HCT116 (cell line): Measurements from ENCODE around the gene EEF1G.
"Not testable (repeated sequence)": the region's sequence is repeated elsewhere in the genome, so short reads cannot be mapped to it uniquely, and the experiment has no call there.

Experiments
- ATF3 ChIP-seq: IDR thresholded peaks from 2 replicates; pipeline ENCODE4 v1.6.1; 2012
- CEBPB ChIP-seq: IDR thresholded peaks from 2 replicates; pipeline ENCODE4 v1.6.1; 2012; ENCODE audit warnings: low read depth
- CTCF ChIP-seq, 3 experiments: fragments of 200-600 bp in 1 of 3; sonication (generic) in 1 of 3; IDR thresholded peaks in 2 of 3; conservative IDR thresholded peaks in 1 of 3; 2 replicates each; pipeline ENCODE4 v1.5.1; 2012 to 2017; ENCODE audit warnings: low read depth in 2 of 3, low read length in 2 of 3, antibody characterized with exemption in 1 of 3, borderline replicate concordance in 1 of 3, control low read depth in 1 of 3, mild to moderate bottlenecking in 1 of 3, mixed read lengths in 1 of 3, mixed run types in 1 of 3, moderate library complexity in 1 of 3; ENCODE audit not compliant: insufficient read depth in 1 of 3
- EZH2 ChIP-seq: fragments of 200-600 bp; sonication (generic); IDR thresholded peaks from 2 replicates; pipeline ENCODE4 v1.6.1; 2017; ENCODE audit warnings: antibody characterized with exemption, mixed run types
- JUND ChIP-seq: IDR thresholded peaks from 2 replicates; pipeline ENCODE4 v1.6.1; 2012
- MAX ChIP-seq: IDR thresholded peaks from 2 replicates; pipeline ENCODE4 v1.6.1; 2012
- POLR2A ChIP-seq: IDR thresholded peaks from 2 replicates; pipeline ENCODE4 v1.7.0; 2011; ENCODE audit warnings: borderline replicate concordance; ENCODE audit not compliant: insufficient read depth, insufficient read length; ENCODE audit errors: extremely low read depth
- POLR2AphosphoS5 ChIP-seq: IDR thresholded peaks from 2 replicates; pipeline ENCODE4 v1.6.1; 2011; ENCODE audit warnings: mild to moderate bottlenecking, low read depth, low read length, moderate library complexity
- RAD21 ChIP-seq: IDR thresholded peaks from 2 replicates; pipeline ENCODE4 v1.6.1; 2012; ENCODE audit warnings: low read depth, mild to moderate bottlenecking
- REST ChIP-seq: IDR thresholded peaks from 2 replicates; pipeline ENCODE4 v1.6.1; 2012; ENCODE audit warnings: low read depth
- YY1 ChIP-seq: IDR thresholded peaks from 2 replicates; pipeline ENCODE4 v1.6.1; 2011; ENCODE audit warnings: low read length, low read depth, moderate library complexity, mild to moderate bottlenecking; ENCODE audit not compliant: insufficient replicate concordance; ENCODE audit errors: extremely low read depth
- ZNF274 ChIP-seq: fragments of 200-500 bp; sonication (Bioruptor generic); IDR thresholded peaks from 2 replicates; pipeline ENCODE4 v1.6.1; 2014; ENCODE audit warnings: mild to moderate bottlenecking, low read depth, low read length, inconsistent platforms

- TF ChIP-seq POLR2A; CTCF (IDR thresholded peaks at IDR 0.05 in 2 of 3, conservative IDR thresholded peaks at IDR 0.05 in 1 of 3; ENCODE audit: borderline replicate concordance in 1 of 3, insufficient read depth in 1 of 3, low read depth in 2 of 3, low read length in 2 of 3); REST; POLR2AphosphoS5; EZH2; RAD21; YY1; MAX; JUND; CEBPB; ZNF274; ATF3: not testable (repeated sequence)
Measured at GRCh38 chr11:62581735-62582134, 8.0 kb upstream of the EEF1G start.
